Skeletal muscle cell (primary cell): ENCODE measurements around the gene CELA2B.
A peak's percentile ranks its signal among the peaks of the same experiment; 100 is the strongest.
"Not testable (repeated sequence)": the region's sequence is repeated elsewhere in the genome, so short reads cannot be mapped to it uniquely, and the experiment has no call there.

ENCODE experiments used
- DNase-seq: peaks from one replicate; pipeline ENCODE4 v3.0.0-alpha.2; 2010; ENCODE audit warnings: low read depth
- H3K4me3 ChIP-seq: 2 replicates; pipeline ENCODE4 v1.5.1; 2011; ENCODE audit warnings: low read depth, mild to moderate bottlenecking, control low read depth, low read length, moderate library complexity

Gene CELA2B

DNA sequence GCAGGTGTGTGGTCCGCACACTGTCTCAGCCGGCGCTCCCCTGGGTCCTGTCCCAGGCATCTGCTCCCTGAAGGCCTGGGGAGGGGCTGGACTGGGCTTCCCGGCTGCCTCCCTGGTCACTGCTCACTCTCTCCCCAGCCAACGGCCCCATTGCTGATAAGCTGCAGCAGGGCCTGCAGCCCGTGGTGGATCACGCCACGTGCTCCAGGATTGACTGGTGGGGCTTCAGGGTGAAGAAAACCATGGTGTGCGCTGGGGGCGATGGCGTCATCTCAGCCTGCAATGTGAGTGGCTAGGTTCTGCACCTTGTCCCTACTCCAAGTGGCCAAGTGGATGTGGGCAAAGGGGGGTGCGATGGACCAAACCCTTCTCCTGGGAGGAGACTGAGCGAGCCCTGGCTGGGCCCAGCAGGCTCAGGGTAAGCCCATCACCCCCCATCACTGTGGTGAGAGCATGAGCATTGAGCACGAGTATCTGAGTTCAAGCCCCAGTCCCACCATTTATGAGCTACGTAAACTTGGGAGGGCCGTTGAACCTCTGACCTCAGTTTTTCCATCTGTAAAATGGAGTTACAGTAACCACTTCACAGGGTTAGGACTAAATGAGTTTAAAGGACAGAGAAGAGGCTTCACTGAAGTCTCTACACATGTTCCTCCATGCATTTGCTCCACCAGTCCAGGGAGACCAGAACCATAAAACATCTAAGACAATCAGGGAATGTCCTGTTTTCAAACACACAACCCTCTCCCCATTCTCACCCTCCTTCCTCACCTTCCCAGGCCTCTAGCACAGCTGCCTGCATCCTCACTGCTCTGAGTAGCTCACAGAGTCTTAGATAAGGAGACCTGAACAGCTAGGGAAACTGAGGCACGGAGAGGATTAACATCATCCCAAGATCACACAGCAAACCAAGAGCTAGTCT lies 31.2 kb upstream of the CELA2B start:
- DNase-seq, result no peak

DNA sequence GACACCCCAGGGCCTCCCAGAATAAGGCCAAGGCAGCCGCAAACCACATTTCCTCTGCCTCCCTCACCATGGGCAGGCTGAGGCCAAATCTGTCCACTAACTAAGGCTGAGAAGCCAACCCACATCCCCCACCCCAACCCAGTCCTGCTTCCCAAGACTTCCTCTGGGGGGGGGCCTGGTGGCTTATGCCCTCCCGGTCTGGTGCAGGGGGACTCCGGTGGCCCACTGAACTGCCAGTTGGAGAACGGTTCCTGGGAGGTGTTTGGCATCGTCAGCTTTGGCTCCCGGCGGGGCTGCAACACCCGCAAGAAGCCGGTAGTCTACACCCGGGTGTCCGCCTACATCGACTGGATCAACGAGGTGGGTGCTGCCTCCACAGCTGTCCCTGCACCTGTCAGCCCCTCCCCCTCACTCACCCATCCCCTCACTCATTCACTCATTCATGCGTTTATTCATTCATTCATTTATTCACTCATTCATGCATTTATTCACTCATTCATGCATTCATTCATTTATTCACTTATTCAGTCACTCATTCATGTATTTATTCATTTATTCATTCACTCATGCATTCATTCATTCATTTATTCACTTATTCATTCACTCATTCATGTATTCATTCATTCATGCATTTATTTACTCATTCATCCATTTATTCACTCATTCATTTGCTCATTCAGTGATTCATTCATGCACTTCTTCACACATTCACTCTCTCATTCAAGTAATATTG lies 30.3 kb upstream of the CELA2B start:
- no peak for DNase-seq
- H3K4me3 ChIP-seq, result no peak overlapping the region

More for the DNA sequence above, 31.2 kb upstream of the CELA2B start:
- H3K4me3 ChIP-seq, result no peak overlapping the region

GRCh38 chr1:15446212-15446611 lies 29.7 kb upstream of the CELA2B start:
- no peak for DNase-seq
- H3K4me3 ChIP-seq, result no peak overlapping the region

DNA sequence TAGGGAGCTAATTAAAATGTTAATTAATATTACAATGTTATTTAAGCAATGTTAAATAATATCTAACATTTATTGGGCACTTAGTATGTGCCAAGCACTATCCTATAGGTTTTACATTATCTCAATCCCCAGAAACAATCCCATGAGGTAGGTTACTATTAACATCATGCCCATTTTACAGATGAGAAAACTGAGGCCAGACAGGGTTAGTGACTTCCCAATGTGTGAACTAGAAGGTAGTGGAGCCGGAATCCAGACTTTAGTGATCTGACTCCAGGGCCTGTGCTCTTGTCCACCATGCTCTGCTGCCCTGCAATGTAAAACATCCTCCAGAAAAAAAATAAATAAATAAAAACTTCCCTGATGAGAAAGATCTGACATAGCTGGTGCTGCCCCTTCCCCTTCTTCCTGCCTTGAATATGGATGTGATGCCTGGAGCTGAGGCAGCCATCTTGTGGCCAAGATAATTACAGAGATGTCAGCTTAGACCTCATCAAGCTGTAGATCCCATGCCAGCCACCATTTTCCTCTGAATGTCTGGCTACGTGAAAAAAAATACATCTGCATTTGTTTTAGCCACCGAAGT lies 26.9 kb upstream of the CELA2B start:
- H3K4me3 ChIP-seq, result no peak overlapping the region
- DNase-seq, result no peak

DNA sequence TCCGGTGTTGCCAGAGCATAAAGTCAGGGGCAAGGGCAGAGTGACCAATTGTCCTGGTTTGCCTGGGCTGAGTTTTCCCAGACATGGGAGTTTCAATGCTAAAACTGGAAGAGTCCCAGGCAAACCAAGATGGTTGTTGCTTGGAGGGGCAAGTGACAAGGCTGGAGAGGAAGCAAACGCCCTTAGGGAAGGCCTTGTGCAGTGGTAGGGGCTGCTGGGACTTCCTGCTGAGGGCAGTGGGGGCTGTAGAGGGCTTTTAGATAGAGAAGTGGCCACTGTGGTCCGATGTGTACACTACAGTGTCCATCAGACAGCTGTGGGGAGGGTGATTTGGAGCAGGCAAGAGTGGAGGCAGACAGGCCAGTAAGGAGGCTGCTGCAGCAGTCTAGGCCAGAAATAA lies 26.3 kb upstream of the CELA2B start:
- no peak for DNase-seq
- H3K4me3 ChIP-seq, result no peak overlapping the region

- no peak for DNase-seq
- no peak overlapping the region for H3K4me3 ChIP-seq
Observed at GRCh38 chr1:15451014-15451722, 24.7 kb upstream of the CELA2B start.

DNA sequence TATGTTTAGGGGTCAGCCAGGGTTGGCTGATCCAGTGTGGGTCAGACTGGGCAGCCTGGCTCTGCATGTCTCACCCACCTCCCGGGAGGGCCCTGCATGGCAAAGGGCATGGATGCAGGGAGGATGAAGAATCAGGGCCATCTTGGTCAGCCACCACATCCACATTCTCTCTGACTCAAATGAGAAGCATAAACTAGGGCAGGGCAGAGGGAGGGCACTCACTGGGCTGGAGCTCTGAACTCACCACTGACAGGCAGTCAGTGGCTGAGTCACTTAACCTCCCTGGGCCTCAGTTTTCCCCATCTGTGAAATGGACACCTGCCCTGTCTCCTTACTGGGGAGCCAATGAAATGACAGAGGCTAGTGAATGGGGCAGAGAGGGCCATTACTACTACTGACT lies 23.7 kb upstream of the CELA2B start:
- no peak overlapping the region for H3K4me3 ChIP-seq
- no peak for DNase-seq

DNA sequence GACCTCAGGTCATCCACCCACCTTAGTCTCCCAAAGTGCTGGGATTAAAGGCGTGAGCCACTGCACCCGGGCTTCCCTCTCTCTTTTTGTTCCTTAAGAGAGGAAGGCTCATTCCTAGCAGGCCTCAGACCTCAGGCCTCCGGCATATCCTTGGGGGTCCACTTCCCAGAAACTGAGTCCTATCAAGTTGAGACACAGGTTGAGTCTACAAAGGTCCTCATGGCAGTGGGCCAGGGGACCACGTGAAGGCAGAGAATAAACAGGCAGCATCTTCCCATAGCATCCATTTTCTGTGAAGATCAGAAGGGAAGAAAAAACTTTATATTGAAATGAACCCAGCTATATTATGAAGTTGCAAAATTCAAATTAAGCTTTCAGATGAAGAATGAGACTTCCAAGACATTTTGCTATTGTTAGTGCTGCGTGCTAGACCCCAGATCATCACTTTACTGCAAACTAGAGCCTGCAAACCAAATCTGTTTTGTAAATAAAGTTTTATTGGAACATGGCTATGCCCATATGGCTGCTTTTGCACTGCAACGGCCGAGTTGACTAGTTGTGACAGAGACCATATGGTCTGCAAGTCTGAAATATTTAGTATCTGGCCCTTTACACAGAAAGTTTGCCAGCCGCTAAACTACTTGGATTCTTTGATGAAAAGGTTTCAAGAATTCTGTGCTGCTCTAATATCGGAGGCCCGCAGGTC lies 22.9 kb upstream of the CELA2B start:
- DNase-seq, result no peak

GRCh38 chr1:15453734-15454133 lies 22.2 kb upstream of the CELA2B start:
- H3K4me3 ChIP-seq, result no peak overlapping the region
- peak; percentile 14 for DNase-seq

More for the DNA sequence above, 22.9 kb upstream of the CELA2B start:
- no peak overlapping the region for H3K4me3 ChIP-seq

DNA sequence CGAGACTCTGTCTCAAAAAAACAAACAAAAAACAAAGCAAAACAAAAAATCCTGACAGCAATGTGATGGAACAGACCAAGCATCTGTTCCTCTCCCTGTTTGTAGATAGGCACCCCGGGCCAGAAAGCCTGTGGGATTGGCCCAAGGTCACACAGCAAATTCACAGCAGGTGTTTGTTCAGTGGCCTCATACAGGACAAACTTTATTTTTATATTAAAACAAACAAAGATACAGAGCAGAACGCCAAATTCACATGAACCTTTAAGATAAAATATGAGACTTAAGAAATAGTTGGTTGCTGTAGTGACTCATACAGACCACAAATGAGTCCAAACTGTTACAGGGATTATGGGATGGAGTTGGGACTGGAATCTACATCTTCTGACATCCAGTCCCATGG lies 21.6 kb upstream of the CELA2B start:
- DNase-seq, result peak; percentile 26

DNA sequence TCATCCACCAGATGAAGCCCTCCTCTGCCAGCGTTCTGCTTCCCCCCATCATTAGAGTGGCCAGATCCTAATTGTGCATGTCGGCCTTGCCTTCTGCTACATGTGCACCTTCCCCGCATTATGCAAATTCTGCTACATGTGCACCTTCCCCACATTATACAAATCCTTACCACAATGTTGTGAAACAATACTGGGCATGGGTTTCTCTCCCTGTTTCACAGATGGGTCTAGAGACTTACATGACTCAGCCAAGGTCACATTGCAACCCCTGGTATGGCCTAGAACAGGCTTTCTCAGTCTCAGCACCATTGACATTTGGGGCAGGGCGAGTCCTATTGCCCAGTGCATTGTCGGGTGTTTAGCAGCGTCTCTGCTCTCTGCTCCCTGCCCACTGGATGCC lies 20.4 kb upstream of the CELA2B start:
- DNase-seq, result no peak

More for the DNA sequence above, 21.6 kb upstream of the CELA2B start:
- H3K4me3 ChIP-seq, result no peak overlapping the region

DNA sequence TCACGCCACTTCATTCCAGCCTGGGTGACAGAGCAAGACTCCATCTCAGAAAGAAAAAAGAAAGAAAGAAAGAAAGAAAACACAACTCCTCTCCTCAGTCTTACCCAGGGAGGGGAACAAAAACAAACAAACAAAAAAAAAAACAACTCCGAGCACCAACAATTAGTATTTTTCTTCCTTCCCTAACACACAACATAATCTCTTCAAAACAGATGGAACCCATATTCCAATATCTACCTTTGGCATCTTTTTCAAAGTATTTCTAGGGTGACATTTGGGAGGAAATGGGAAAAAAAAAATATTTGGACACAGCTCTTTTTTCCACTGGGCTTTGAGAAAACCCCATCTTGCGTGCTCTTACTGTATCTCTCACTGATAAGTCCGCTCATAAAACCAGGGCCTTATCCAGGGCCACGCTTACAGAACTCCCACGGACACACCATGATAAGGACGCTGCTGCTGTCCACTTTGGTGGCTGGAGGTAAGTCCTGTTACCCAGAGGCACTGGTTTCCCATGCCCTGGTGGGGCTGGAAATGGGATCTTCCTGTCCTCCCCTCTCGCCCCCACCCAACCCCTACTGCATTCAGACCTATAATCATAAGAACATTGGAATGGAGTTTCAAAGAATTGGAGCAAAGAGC lies 19.5 kb upstream of the CELA2B start, which contains the start of gene CELA2A:
Gene CELA2A (plus strand): TSS at position 420 of the 642 bp plus-strand sequence. CDS start 22 bp downstream, at position 442.
- H3K4me3 ChIP-seq, result no peak within 1 kb of the TSS
- no peak for DNase-seq

More for the DNA sequence above, 20.4 kb upstream of the CELA2B start:
- no peak overlapping the region for H3K4me3 ChIP-seq

- DNase-seq, result no peak
- no peak overlapping the region for H3K4me3 ChIP-seq
Observed at GRCh38 chr1:15457585-15457984, 18.3 kb upstream of the CELA2B start.

DNA sequence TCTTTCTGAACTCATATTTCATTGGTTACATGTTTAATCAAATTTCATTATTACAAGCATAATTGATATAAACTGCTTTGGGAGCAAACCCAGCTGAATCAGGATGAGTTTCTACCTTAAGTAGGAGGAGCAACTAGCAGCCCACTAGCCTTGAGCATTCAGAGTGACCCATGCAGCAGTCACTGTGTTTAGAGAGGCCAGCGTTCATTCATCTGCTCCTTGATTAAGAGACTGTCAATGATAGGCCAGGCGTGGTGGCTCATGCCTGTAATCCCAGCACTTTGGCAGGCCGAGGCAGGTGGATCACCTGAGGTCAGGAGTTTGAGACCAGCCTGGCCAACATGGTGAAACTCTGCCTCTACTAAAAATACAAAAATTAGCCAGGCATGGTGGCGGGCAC lies 17.5 kb upstream of the CELA2B start:
- H3K4me3 ChIP-seq, DNase-seq: not testable (repeated sequence)

DNA sequence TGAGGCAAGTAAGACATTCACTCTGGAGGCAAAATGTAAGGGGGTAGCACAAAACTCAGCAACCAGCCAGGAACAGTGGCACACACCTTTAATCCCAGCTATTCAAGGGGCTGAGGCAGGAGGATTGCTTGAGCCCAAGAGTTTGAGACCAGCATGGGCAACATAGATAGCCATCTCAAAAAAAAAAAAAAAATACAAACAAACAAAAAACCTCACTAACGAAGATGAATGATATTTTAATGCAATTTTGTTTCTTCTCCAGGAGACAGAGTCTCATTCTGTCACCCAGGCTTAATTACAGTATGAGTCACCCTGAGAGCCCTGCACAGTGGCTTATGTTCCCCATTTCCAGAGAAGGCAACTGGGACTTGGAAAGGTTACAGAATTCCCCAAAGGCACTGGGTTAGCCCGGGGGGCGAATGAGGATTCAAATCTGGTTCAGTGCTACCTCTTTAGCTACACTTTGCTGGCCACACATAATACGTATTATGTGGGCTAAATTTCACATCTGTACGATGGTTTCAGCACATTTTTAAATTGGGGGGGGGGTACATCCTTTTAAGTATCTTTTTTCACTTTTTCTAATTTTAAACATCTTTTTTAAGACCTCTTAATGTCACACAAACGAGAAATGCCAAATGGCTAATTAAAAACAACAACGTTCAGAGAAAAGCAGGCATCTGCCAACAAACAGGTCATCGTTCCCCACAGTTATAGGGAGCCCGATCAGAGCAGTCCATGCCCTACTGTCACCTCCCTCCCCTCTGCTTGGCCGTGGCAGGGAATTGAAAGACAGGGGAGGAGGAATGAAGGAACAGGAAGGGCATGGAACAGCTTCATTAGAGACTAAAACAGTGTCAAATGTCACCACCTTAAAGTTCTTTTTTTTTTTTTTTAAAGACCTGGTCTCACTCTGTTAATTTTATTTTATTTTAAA lies 15.9 kb upstream of the CELA2B start:
- no peak overlapping the region for H3K4me3 ChIP-seq
- no peak for DNase-seq

DNA sequence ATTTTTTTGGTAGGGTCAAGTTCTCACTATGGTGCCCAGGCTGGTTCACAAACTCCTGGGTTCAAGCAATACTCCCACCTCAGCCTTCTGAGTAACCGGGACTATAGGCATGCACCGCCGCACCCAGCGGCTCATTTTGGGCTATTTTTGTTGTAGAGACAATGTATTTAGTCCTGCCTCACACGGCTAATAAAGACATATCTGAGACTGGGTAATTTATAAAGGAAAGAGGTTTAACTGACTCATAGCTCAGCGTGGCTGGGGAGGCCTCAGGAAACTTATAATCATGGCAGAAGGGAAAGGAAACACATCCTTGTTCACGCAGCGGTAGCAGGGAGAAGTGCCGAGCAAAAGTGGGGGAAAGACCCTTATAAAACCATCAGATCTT lies 15.2 kb upstream of the CELA2B start:
- DNase-seq, result no peak
- no peak overlapping the region for H3K4me3 ChIP-seq

GRCh38 chr1:15463064-15463800 lies 12.7 kb upstream of the CELA2B start:
- not testable (repeated sequence) for DNase-seq, H3K4me3 ChIP-seq
